Non-pigmented ciliary epithelial cell (primary cell): ENCODE data around the gene FOXC1.

Experiments used
- DNase-seq: peaks from one replicate; pipeline ENCODE4 v3.0.0-alpha.2; 2010; ENCODE audit warnings: low read depth

Gene FOXC1

DNA sequence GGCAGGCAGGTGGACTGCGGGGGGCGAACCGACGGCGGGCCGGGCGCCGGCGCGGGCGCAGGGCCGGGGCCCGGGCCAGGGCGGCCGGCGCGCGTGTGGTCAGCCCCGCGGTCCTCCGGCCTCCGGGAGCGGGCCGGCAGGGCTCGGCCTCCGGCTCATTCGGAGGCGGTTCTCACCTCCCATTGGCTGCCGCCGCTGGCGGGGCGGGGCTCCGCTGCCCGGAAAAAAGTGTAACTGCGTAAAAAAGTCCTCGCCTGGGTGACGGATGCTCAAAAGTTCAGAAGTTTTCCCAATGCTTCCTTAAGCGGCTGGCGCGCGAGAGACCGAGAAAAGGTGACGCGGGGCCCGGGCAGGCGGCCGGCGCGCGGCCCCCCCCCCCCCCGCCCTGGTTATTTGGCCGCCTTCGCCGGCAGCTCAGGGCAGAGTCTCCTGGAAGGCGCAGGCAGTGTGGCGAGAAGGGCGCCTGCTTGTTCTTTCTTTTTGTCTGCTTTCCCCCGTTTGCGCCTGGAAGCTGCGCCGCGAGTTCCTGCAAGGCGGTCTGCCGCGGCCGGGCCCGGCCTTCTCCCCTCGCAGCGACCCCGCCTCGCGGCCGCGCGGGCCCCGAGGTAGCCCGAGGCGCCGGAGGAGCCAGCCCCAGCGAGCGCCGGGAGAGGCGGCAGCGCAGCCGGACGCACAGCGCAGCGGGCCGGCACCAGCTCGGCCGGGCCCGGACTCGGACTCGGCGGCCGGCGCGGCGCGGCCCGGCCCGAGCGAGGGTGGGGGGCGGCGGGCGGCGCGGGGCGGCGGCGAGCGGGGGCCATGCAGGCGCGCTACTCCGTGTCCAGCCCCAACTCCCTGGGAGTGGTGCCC lies at the start of gene FOXC1:
TSS of gene FOXC1 (plus strand) at position 268 of the 849 bp plus-strand sequence. CDS start at position 799, 531 bp downstream.
- DNase-seq: no peak

DNA sequence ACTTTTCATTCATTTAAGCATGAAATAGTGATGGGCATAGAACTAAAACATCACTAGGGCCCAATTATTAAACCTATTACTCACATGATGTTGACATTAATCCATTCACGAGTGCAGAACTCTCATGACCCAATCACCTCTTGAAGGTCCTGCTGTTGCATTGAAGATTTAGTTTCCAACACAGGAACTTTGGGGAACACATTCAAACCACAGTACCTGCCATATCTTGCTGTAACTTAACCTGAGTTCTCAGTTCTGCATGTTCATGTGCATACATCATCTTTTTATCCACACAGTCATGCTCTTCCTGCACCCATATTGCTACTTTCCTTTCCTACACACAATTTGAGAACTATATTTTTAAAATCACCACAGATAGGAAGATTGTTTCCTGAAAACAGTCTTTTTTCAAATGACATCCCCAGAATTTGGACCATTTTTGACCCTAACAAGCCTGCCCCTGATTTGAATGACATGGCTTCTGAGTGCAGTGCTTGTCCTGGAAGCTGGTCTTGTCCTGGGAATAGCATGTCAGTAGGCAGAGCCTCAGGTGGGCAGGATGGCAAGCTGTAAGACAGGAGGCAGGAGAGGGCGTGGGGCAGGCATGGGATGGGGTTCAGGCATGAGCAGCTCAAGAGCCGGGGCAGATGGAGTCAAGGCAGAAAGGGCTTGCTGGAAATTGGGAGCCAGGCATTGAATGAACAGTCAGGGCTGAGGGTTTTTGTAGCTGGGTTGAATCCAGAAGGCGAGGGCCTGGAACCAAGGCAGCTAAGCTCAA lies 49.2 kb upstream of the FOXC1 start:
- DNase-seq: no peak

DNA sequence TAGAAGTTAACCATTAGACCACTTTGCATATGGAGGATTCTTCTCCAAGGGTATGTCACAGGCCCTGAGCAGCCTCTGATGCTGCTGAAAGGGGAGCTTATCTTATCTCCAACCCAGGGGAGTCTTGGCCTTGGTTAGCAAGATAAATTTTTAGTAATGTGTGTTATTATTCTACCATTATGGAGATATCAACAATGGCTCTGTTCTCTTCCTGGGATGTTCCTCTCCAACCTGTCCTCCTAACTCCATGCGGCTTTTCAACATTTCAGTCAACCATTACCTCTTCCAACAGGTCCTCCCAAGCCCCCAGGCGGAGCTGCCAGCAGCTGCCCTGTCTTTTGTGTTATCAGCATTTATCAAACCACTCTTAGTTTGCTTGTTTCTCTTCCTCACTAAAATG lies 48.4 kb upstream of the FOXC1 start:
- no peak for DNase-seq

DNA sequence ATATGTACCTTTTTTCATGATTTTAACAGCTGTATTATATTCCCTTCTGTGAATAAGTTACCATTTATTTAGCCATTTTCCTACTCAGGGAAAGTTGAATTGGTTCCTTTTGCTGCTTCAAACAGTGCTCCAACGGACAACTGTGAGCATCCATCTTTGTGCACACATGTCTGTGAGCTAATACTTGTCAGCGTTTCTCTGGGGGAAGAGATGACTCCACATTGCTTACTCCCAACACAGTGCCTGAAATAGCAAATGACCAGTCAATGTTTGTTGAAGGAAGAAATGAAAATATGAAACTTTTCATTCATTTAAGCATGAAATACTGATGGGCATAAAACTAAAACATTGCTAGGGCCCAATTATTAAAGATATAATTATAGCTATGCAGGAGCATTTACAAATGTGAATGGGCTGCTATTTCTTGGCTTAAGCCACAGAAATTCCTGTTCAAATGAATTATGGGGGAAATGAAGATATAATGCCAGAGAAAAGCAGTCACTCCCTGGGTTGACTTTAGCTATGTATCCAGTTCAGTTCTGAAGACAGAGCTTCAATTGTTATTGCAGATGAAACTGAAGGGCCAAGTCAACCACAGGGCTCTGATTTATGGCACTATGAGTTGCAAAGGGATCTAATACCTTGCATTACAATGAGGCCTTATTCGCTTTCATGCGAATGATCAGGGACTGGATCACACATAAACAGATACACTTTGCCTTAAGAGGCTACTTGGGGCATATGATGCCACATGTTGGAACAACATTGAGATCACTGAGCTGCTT lies 47.4 kb upstream of the FOXC1 start:
- no peak for DNase-seq

DNA sequence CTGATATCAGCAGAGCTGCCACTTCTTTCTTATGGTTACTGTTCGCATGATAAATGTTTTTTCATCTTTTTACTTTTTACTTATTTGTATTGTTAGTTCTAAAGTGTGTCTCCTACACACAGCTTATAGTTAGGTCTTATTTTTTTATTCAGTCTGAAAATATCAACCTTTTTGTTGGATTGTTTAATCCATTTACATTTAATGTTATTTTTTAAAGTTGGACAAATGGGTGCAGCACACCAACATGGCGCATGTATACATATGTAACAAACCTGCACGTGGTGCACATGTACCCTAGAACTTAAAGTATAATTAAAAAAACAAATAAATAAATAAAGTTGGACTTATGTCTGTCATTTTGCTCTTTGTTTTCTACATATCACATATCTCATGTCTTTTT lies 40.3 kb upstream of the FOXC1 start:
- no peak for DNase-seq

DNA sequence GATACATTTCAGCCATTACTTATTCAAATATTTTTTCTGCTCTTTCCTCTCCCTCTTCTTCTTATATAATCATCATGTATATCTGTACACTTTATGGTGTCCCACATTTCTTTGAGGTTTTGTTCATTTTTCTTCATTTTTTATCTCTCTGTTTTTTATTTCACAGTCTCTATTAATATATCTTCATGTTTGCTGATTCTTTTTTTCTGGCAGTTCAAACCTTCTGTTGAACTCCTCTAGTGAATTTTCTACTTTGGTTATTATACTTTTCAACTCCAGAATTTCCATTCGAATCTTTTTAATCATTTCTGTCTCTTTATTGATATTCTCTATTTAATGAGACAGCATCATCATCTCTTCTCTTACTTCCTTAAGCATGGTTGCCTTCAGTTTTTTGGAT lies 38.9 kb upstream of the FOXC1 start:
- no peak for DNase-seq

DNA sequence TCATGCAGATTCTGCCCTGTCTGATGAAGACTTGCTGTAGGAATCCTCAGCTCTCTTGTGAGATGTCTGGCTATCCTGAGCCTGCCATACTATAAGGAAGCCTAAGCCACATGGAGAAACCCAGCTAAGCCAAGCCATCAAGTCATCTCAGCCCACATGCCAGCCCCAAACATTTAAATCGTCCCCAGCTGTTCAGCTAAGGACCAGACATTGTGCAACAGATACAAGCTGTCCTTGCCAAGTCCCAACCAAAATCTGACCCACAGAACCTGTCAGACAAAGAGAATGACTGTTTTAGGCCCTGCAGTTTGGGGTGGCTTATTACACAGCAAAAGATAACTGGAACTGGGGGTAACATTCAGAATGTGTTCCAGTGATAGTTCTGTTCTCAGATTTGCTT lies 36.8 kb upstream of the FOXC1 start:
- DNase-seq: no peak

DNA sequence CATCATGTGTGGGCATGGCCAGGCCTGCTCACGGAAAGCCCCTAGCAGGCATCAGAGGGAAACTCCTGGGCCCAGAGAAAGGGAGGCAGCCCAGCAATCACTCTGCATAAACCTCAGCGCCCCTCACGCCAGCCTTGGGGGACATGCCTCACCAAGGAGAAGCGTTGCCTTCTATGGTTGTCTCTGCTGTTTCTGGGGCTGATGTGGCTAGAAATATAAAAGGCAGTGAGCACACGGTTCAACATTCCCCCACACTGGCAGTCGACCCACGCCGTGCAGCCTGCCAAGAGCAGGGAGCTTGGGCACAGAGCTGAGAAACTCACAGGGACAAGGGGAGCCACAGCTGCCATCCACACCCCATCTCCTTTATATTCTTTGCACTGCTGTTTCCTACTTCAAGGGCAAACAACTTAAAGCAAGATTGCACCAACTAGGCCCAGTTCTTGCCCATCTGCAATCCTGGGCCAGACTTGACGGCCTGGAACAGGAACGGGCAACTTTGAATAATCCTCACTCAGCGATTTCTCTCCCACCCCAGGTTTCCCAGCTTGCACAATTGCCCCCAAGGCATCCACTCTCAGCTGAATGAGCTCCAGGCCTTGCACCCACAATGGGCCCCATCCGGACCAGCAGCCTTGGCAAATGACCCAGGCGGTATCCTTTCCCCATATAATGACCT lies 35.5 kb upstream of the FOXC1 start:
- no peak for DNase-seq

DNA sequence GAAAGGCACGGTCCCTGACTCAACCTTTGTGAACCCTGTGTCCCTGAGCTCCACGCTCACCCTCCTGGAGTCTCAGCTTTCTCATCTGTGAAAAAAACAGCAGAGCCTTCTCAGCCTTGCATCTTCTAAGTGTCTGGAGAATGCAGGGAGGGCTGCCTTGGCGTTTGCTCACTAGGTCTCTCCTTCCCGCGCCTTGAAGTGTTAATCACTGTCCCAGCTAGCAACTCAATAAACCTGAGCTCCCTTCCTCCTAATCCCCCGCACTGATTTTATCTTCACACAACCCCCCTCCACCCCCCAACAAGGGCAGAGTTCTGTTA lies 34.9 kb upstream of the FOXC1 start:
- no peak for DNase-seq

DNA sequence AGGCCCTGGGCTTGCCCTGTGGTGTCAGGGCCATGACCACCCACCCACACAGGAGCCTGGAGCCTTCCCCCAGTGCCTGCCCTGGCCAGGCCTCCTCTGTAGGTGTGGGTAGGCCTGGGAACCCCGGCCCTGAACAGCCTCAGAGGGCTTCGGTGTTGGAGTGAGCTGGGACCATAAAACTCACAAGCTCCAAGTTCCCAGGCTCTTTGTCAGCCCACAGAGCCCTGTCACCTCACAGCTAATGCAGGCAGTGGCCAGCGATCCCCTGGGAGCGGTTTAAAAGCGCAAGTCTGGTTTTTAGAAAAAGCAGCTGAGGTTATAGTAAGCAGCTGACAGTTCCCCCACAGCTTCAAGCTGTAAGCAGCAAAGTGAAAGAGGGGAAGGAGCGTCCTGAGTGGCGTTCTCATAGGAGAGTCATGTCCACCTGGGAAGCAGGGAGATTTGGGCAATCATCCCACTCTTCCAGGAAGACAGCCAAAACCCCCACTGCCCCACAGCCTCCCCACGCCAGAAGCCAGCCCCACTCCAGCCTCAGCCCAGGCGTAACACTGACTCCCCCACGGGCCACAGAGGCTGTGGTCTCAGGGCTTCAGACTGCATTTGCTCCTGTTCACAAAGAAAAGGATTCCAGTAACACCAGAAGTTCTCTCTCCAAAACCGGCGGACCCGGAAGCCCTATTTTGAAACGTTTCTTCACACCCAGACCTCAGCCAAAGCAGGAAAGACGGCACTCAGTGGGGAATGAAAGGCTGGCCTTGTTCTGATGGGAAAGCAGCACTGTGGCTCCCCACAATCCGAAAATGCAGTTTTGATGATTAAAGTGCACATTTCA lies 34.3 kb upstream of the FOXC1 start:
- DNase-seq: no peak

DNA sequence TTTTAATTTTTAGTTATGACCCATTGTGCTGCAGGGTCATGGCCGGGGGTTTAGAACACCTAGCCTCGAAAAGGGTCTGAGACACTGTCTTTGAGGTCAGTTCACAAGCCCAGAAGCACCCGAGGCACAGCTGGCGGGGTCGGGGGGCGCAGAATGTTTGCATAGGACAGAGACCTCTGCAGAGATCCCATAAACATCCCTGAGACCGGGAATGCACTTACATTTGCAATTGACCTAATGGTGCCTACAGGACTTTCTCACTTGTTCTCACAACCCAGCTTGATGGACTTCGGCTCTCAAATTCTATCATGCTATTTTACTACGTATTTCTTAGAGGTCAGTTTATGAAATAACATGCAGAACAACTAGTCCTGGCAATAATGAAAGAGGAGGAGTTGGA lies 33.5 kb upstream of the FOXC1 start:
- DNase-seq: no peak

DNA sequence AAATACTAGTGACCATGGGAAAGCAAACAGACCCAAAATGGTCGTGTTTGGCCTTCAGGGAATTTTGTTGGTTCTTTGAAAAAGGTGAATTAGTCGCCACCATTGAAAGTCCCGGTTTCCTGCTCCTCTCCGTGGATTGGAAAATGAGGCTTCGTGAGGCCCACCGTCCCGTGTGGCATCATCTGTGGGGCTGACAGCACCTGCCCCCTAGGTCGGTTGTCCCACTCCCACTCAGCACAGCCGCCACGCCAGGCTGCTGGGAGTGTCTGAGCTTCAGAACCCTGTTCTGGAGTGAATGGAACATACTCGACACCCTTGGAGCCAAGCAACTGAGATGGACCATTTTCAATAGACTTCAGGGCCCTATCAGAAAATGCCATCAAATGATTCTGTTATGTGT lies 33.0 kb upstream of the FOXC1 start:
- DNase-seq: no peak

DNA sequence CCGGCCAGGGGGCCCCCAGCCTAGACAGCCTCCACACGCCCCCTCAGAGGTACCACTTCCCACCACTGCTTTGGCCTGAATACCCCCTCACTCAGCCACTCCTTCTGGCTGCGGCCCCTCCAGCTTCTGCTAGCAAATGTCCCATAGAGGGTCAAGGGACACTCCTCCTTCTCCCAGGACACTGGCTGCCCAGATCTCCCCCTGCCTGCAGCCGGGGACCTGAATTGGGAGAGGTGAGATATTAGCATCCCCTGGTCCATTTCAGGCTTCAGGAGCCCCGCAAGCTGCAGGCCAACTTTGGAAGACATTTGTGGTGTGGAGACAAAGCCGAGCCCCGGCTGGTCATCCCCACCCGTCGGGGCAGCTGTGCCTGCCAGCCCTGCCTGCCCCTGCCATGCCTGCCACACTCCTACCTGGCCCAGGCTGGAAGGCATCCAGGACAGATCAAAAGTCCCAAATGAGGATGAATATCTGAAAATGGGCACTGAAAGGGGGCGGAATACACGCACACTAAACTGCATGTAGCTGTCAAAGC lies 32.5 kb upstream of the FOXC1 start:
- no peak for DNase-seq

DNA sequence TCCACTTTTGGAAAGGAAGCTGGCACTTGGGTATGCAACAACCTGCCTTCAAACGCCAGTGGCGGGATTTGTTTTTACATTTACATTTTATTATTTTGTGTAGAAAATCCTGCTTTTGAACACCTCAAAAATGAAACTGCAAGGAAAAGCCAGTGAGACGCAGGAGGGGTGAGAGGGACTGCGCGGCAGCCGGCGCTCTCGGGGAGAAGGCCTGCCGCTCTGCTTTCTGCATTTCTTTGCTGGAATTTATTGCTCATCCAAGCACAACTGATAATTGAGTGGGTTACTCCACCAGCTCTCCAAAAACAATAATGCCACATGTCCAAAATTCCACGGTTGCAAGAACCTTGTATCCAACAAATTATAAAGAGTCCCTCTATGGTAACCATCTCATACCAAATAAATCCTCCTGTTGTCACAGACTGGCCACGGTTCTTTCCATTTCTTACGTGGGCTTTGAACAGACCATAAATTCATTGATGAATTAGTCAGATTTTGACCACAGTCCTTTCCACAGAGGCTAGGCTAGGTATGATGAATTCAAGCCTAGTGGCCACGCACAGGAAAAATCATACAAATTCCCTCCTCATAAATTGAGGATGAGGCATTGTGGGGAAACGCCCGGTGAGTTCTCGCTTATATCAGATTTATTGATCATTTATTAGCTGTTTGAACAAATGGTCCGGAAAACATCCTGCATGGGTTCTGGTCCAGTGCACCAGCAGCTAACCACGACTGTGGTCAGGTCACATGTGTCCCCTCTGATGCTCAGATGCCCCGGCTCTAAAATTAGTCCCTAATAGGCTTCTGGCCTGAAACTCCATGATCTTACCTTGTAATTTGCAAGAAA lies 31.6 kb upstream of the FOXC1 start:
- no peak for DNase-seq

DNA sequence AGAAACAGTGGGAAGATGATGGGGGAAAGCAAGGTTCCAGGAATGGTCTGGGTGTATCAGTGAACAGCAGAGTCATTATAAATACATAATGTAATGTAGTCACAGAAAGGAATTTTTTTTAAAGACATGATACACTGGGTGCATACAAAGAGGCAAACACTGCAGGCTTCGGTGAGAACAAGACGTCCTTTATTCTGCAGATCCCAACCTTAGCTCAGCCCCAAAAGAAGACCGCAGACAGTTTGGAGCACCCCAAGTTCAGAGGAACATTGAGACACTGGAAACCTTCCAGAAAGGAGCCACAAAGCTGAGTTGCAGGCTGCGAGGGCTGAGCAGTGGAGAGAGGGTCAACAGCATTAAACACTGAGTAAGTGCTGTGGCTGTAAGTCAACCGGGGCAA lies 30.6 kb upstream of the FOXC1 start:
- no peak for DNase-seq

DNA sequence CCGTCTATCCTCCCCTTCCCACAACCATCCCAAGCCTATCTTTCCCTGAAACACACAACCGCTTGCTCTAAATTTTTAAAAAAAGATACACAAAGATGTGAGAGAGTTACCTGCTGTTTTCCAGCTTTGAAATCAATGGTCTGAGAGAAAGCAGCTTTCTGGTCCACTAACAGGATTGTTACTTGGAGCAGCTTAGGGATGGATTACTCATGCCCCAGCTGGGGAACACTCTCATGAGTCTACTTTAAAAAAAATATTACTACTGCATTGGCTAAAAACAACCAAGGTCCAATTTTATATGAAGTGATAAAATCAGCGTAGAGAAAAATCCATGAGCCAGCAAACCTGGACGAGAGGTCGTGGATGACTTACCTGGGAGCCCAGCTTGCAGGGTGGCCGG lies 29.6 kb upstream of the FOXC1 start:
- DNase-seq: no peak

DNA sequence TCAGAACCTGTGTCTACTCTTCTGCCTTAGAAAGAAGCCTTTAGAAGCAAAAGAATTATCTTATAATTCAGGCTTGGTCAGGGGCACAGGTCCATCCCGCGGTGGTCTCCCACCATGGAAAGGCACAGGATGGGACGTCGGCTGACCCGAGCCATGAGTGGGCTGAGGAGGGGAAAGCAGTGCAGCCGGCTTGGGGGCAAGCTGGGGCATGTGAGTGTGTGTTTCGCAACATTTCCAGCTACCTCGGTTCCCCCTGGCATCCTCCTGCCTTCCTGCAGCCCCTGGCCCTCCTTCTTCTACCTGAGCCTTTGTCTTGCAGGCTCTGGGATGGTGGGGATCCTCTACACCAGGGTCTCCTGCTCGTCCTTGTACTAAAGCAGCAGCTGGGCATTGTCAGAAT lies 29.1 kb upstream of the FOXC1 start:
- DNase-seq: no peak

DNA sequence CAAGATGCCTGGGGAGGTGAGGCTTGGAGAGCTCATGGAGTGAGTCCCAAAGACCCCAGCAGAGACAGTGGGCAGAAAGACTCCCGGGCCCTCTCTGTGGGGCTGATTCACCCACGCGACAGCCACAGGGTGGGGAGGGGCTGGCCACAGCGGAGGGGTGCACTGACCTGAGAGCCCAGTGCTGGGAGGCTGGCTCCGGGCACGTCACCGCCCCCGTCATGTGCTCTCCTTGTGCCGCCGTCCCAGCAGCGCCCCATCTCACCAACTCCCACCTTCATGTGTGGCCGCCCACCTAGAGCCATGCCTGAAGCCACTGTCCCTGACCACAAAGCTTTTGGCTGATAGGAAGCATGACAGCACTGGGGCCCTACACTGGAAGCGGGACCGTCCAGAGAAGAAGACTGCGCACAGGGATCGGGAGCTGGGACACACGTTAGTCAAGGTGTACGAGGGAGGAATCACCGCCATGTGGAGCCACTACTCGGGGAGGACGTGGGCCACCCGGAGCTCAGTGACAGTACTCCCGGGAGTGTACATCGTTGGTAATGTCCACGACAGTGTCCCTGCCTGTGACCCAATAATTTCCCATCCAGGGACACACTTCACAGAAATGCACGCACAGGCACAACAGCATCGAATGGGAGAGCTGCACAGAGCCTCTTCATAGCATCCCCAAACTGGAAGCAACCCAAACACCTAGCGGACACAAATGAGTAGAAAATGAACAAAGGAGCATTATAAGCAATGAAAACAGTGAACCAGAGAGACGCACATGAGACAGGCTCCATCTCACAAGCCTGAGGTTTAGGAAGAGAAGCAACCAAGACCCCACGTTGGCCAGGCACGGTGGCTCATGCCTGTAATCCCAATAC lies 28.4 kb upstream of the FOXC1 start:
- no peak for DNase-seq

DNA sequence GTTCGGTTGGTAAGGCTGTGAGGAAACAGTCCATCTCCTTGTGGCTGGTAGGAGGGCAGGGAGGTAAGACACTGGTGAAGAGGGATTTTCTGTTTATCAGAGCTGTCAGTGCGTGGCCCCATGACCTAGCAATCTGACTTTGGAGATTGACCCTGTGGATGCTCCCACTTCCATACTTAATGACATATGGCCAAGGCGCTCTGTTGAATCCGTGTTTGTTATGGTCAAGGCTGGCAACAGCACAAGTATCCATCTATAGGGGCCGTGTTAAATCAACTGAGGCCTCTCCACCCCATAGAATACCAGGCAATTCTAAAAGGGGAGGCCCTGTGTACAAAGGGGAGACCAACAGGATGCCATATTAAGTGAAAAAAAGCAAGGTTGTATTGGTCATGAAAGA lies 25.6 kb upstream of the FOXC1 start:
- no peak for DNase-seq
